HEK293T (cell line): Measurements from ENCODE around the gene GHRL.

Experiments used
- ARNT ChIP-seq: fragments of 450-650 bp; IDR thresholded peaks from 2 replicates; pipeline ENCODE4 v1.6.1; 2017; ENCODE audit warnings: mild to moderate bottlenecking
- FOXA1 ChIP-seq: fragments of 450-650 bp; IDR thresholded peaks from 2 replicates; pipeline ENCODE4 v1.6.1; 2016; ENCODE audit warnings: mild to moderate bottlenecking
- FOXM1 ChIP-seq: fragments of 450-650 bp; IDR thresholded peaks from 2 replicates; pipeline ENCODE4 v1.6.1; 2017; ENCODE audit warnings: mild to moderate bottlenecking, borderline replicate concordance
- LEF1 ChIP-seq: fragments of 450-650 bp; IDR thresholded peaks from 2 replicates; pipeline ENCODE4 v1.6.1; 2017; ENCODE audit warnings: mild to moderate bottlenecking, borderline replicate concordance
- NFRKB ChIP-seq: fragments of 450-650 bp; IDR thresholded peaks from 2 replicates; pipeline ENCODE4 v1.6.1; 2016; ENCODE audit warnings: mild to moderate bottlenecking, moderate library complexity
- SP1 ChIP-seq: fragments of 450-650 bp; IDR thresholded peaks from 2 replicates; pipeline ENCODE4 v1.6.1; 2017
- SUZ12 ChIP-seq: fragments of 450-650 bp; IDR thresholded peaks from 2 replicates; pipeline ENCODE4 v1.6.1; 2016; ENCODE audit warnings: mild to moderate bottlenecking
- TARDBP ChIP-seq: fragments of 450-650 bp; IDR thresholded peaks from 2 replicates; pipeline ENCODE4 v1.6.1; 2016
- ZNF384 ChIP-seq: fragments of 450-650 bp; IDR thresholded peaks from 2 replicates; pipeline ENCODE4 v1.6.1; 2016

GRCh38 chr3:10319804-10320203 is 27.1 kb upstream of the GHRL start:
- TF ChIP-seq ARNT = no peak
- TF ChIP-seq SP1 = no peak
- TF ChIP-seq FOXA1 = no peak
- no peak for TF ChIP-seq NFRKB
- no peak for TF ChIP-seq LEF1
- no peak for TF ChIP-seq TARDBP
- TF ChIP-seq ZNF384 = no peak
- TF ChIP-seq FOXM1 = no peak
- no peak for TF ChIP-seq SUZ12
